ENCODE data around the gene UGT1A4.

UGT1A4 gene

GRCh38 chr2:233814056-233814835 lies 95.7 kb downstream of the UGT1A4 start:
- no peak for DNase-seq

GRCh38 chr2:233815861-233816260 lies 97.3 kb downstream of the UGT1A4 start:
- DNase-seq: no peak

GRCh38 chr2:233816334-233816733 lies 97.8 kb downstream of the UGT1A4 start:
- DNase-seq: no peak

GRCh38 chr2:233816771-233817170 lies 98.2 kb downstream of the UGT1A4 start:
- no peak for DNase-seq

GRCh38 chr2:233817361-233817911 lies 98.9 kb downstream of the UGT1A4 start:
- DNase-seq: no peak

- DNase-seq: no peak
These were observed 99.6 kb downstream of the UGT1A4 start for GRCh38 chr2:233817995-233818638.

- no peak for DNase-seq
These were observed 100.4 kb downstream of the UGT1A4 start for GRCh38 chr2:233818639-233819621.

GRCh38 chr2:233819884-233820773 lies 101.6 kb downstream of the UGT1A4 start:
- no peak for DNase-seq

- DNase-seq: no peak
These were observed 102.2 kb downstream of the UGT1A4 start for GRCh38 chr2:233820774-233821105.

GRCh38 chr2:233821196-233821595 lies 102.7 kb downstream of the UGT1A4 start:
- DNase-seq: no peak

- DNase-seq: no peak
These were observed 103.2 kb downstream of the UGT1A4 start for GRCh38 chr2:233821709-233822100.

- no peak for DNase-seq
These were observed 103.7 kb downstream of the UGT1A4 start for GRCh38 chr2:233822101-233822771.

All from MV-4-11 (cell line).